CD14-positive monocyte (primary cell): ENCODE measurements around the gene LRRC55. TPM values are rescaled to one million over a fixed set of nuclear protein-coding genes. Genes with fewer than 3 reads are reported as not detected.

ENCODE experiments used
- DNase-seq, 3 donors: peaks; one replicate each; pipeline ENCODE4 v3.0.0-alpha.2; 2011 to 2022
- H2AFZ ChIP-seq: 2 replicates; pipeline ENCODE4 v1.6.0; 2012; ENCODE audit warnings: mild to moderate bottlenecking, low read depth, low read length, inconsistent platforms; ENCODE audit not compliant: insufficient read depth, poor library complexity, severe bottlenecking
- H3K27ac ChIP-seq, 2 donors: 1 replicate in 1 of 2; 2 replicates in 1 of 2; pipeline ENCODE4 v1.5.1; 2012 to 2013; ENCODE audit warnings: low read length in 2 of 2, control low read depth in 1 of 2, inconsistent platforms in 1 of 2, low read depth in 1 of 2, mild to moderate bottlenecking in 1 of 2
- H3K27me3 ChIP-seq, 2 donors: one replicate each; pipeline versions ENCODE4 v1.6.0 to v1.6.1; 2011 to 2013; ENCODE audit warnings: low read length in 2 of 2; ENCODE audit not compliant: control insufficient read depth in 2 of 2, insufficient read depth in 2 of 2
- H3K36me3 ChIP-seq, 2 donors: replicated peaks in 1 of 2; 1 replicate in 1 of 2; 2 replicates in 1 of 2; pipeline versions ENCODE4 v1.5.1 to v1.6.1; 2012 to 2013; ENCODE audit warnings: low read length in 2 of 2, control low read depth in 1 of 2, inconsistent platforms in 1 of 2, mild to moderate bottlenecking in 1 of 2; ENCODE audit not compliant: insufficient read depth in 2 of 2, control insufficient read depth in 1 of 2
- H3K4me1 ChIP-seq, 2 donors: 1 replicate in 1 of 2; 2 replicates in 1 of 2; pipeline versions ENCODE4 v1.5.1 to v1.6.1; 2012 to 2013; ENCODE audit warnings: low read length in 2 of 2, control low read depth in 1 of 2, inconsistent platforms in 1 of 2, mild to moderate bottlenecking in 1 of 2, moderate library complexity in 1 of 2; ENCODE audit not compliant: insufficient read depth in 2 of 2, control insufficient read depth in 1 of 2
- H3K4me2 ChIP-seq: replicated peaks from 2 replicates; pipeline ENCODE3; 2012; ENCODE audit warnings: low read length, moderate library complexity, mild to moderate bottlenecking; ENCODE audit not compliant: poor library complexity, severe bottlenecking; ENCODE audit errors: extremely low read depth
- H3K4me3 ChIP-seq, 3 experiments: fragments of 200-600 bp in 1 of 3; sonication (generic) in 1 of 3; replicated peaks in 1 of 3; 1 replicate in 2 of 3; 2 replicates in 1 of 3; pipeline ENCODE4 v1.5.1; 2011 to 2013; ENCODE audit warnings: low read length in 3 of 3, mild to moderate bottlenecking in 3 of 3, control low read depth in 2 of 3, low read depth in 2 of 3, inconsistent platforms in 1 of 3, moderate library complexity in 1 of 3
- H3K79me2 ChIP-seq: 2 replicates; pipeline ENCODE4 v1.6.0; 2012; ENCODE audit warnings: mild to moderate bottlenecking, control low read depth, inconsistent platforms, low read length, moderate library complexity; ENCODE audit not compliant: insufficient read depth
- H3K9ac ChIP-seq: 2 replicates; pipeline ENCODE4 v1.6.0; 2017; ENCODE audit warnings: low read length, mild to moderate bottlenecking; ENCODE audit not compliant: insufficient read depth, poor library complexity, severe bottlenecking
- H3K9me3 ChIP-seq, 2 donors: replicated peaks in 1 of 2; 1 replicate in 1 of 2; 2 replicates in 1 of 2; pipeline versions ENCODE4 v1.5.1 to v1.6.1; 2012 to 2013; ENCODE audit warnings: low read length in 2 of 2, control low read depth in 1 of 2; ENCODE audit not compliant: control insufficient read depth in 1 of 2, insufficient read depth in 1 of 2
- H4K20me1 ChIP-seq: 2 replicates; pipeline ENCODE4 v1.6.0; 2012; ENCODE audit warnings: mild to moderate bottlenecking, low read length, control low read depth, moderate library complexity; ENCODE audit not compliant: insufficient read depth
- H3K27ac Mint-ChIP-seq, 7 donors: one replicate each; pipeline ENCODE4 v1.8.0; 2020; ENCODE audit warnings: mild to moderate bottlenecking in 7 of 7, mixed read lengths in 7 of 7, moderate library complexity in 6 of 7, inconsistent platforms in 2 of 7
- H3K27me3 Mint-ChIP-seq, 3 donors: one replicate each; pipeline ENCODE4 v1.8.0; 2021 to 2022; ENCODE audit warnings: low read depth in 3 of 3, mild to moderate bottlenecking in 3 of 3, mixed read lengths in 3 of 3, moderate library complexity in 3 of 3, inconsistent platforms in 1 of 3
- H3K36me3 Mint-ChIP-seq, 2 donors: one replicate each; pipeline ENCODE4 v1.8.0; 2020; ENCODE audit warnings: mixed read lengths in 2 of 2, inconsistent platforms in 1 of 2, mild to moderate bottlenecking in 1 of 2
- H3K4me1 Mint-ChIP-seq: one replicate; pipeline ENCODE4 v1.8.0; 2020; ENCODE audit warnings: mild to moderate bottlenecking, mixed read lengths
- H3K4me3 Mint-ChIP-seq, 2 donors: one replicate each; pipeline ENCODE4 v1.8.0; 2020; ENCODE audit warnings: mild to moderate bottlenecking in 2 of 2, mixed read lengths in 2 of 2, moderate library complexity in 1 of 2
- H3K9me3 Mint-ChIP-seq, 7 donors: one replicate each; pipeline ENCODE4 v1.8.0; 2020 to 2022; ENCODE audit warnings: mixed read lengths in 7 of 7, mild to moderate bottlenecking in 6 of 7, moderate library complexity in 6 of 7, inconsistent platforms in 2 of 7
- WGBS: methylation state at CpG from one replicate; pipeline ENCODE4 v1.1.5; 2013; ENCODE audit warnings: missing lambda C conversion rate; ENCODE audit not compliant: insufficient coverage; 5-methylcytosine and 5-hydroxymethylcytosine counted together
- intact Hi-C, 2 donors: fragments of 100-400 bp; cut with micrococcal nuclease; formaldehyde crosslinking; loops; one replicate each; pipeline versions ENCODE4 v1.15.0 to v1.15.1; 2023
- polyA plus RNA-seq, 3 donors: library from polyadenylated mRNA; depleted of rRNA in 1 of 3; unstranded in 2 of 3; stranded (reverse) in 1 of 3; fragments of 300-500 nt in 2 of 3; fragments of >200 nt in 1 of 3; fragmentation: Illumina TruSeq in 2 of 3; gene quantifications; 1 replicate in 2 of 3; 2 replicates in 1 of 3; pipeline ENCODE4 v1.2.3, GENCODE V29; 2012 to 2021
- TF ChIP-seq, protein P1 (sequence below): fragments of 200-600 bp; IDR thresholded peaks from one replicate; pipeline ENCODE4 v1.8.0; 2022; ENCODE audit warnings: antibody characterized with exemption, mild to moderate bottlenecking

Gene LRRC55
- polyA plus RNA-seq, 3 donors, result not detected

- Histone ChIP-seq H3K9me3 (no peaks in the 10 kb centered on the region), H3K9ac (no peak overlapping the region), H3K4me3 (no peak overlapping the region), H4K20me1 (no peaks in the 10 kb centered on the region), H3K27ac (no peak overlapping the region), H3K79me2 (no peaks in the 10 kb centered on the region), H3K36me3 (no peaks in the 10 kb centered on the region), H3K4me1 (peaks cover 20 to 22% of the 10 kb centered on the region in 2 donors), H3K27me3 (no peaks in the 10 kb centered on the region), H2AFZ (no peak overlapping the region), H3K4me2 (no peak overlapping the region)
- TF ChIP-seq, protein P1, sequence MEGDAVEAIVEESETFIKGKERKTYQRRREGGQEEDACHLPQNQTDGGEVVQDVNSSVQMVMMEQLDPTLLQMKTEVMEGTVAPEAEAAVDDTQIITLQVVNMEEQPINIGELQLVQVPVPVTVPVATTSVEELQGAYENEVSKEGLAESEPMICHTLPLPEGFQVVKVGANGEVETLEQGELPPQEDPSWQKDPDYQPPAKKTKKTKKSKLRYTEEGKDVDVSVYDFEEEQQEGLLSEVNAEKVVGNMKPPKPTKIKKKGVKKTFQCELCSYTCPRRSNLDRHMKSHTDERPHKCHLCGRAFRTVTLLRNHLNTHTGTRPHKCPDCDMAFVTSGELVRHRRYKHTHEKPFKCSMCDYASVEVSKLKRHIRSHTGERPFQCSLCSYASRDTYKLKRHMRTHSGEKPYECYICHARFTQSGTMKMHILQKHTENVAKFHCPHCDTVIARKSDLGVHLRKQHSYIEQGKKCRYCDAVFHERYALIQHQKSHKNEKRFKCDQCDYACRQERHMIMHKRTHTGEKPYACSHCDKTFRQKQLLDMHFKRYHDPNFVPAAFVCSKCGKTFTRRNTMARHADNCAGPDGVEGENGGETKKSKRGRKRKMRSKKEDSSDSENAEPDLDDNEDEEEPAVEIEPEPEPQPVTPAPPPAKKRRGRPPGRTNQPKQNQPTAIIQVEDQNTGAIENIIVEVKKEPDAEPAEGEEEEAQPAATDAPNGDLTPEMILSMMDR, result no peak
- intact Hi-C loops, result no loop called here
- H3K9me3 Mint-ChIP-seq, result peaks cover 0 to 9% (median 7%) of the 10 kb centered on the region in 7 donors
- H3K4me1 Mint-ChIP-seq, result peaks cover 20% of the 10 kb centered on the region
- no CpG with 5 or more reads among the region's 4 CpGs for WGBS
- no peak overlapping the region for H3K4me3 Mint-ChIP-seq
- H3K27ac Mint-ChIP-seq, result no peak overlapping the region
- DNase-seq, result no peak
- peaks cover 2 to 4% (median 2%) of the 10 kb centered on the region in 3 donors for H3K27me3 Mint-ChIP-seq
- no peaks in the 10 kb centered on the region for H3K36me3 Mint-ChIP-seq
Measured at GRCh38 chr11:57216463-57216862, 34.7 kb downstream of the LRRC55 start.

DNA sequence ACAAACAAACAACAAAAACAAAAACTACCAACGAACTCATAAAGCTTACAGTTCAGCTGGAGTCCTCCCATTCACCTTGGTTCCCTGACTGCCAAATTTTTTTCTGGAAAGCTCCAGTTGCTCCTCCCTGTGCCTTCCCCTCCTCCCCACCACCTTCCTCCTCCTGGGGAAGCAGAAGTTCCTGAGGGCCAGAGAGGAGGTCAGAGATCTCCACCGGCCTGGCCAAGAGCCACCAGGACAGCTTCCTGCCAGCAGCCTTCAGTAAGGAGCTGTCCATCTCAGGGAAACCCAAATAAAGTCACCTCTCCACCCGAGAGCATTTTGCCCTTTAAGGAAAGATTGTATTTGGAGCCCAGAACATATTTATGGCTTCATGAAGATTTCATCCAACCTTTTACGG is 35.3 kb downstream of the LRRC55 start:
- Histone ChIP-seq H2AFZ (no peak overlapping the region), H3K36me3 (no peaks in the 10 kb centered on the region), H3K4me2 (no peak overlapping the region), H3K4me1 (peaks cover 20 to 22% of the 10 kb centered on the region in 2 donors), H3K79me2 (no peaks in the 10 kb centered on the region), H3K9me3 (no peaks in the 10 kb centered on the region), H3K9ac (no peak overlapping the region), H4K20me1 (no peaks in the 10 kb centered on the region), H3K4me3 (no peak overlapping the region), H3K27me3 (no peaks in the 10 kb centered on the region), H3K27ac (no peak overlapping the region)
- Mint-ChIP-seq H3K36me3 (no peaks in the 10 kb centered on the region), H3K27ac (no peak overlapping the region), H3K9me3 (peaks cover 0 to 9% (median 7%) of the 10 kb centered on the region in 7 donors), H3K4me1 (peaks cover 20% of the 10 kb centered on the region), H3K4me3 (no peak overlapping the region), H3K27me3 (peaks cover 2 to 4% (median 2%) of the 10 kb centered on the region in 3 donors)
- DNase-seq, result no peak
- 83% methylated on average over 2 of the region's 4 CpGs for WGBS
- intact Hi-C loops, result no loop called here
- TF ChIP-seq, protein P1, result no peak
